Tibial nerve (tissue), 4 donors: ENCODE results near the gene DISP3. TPM values are rescaled to one million over a fixed set of nuclear protein-coding genes. Genes with fewer than 3 reads are reported as not detected.

Experiments used
- DNase-seq, 2 donors: peaks; one replicate each; pipeline ENCODE4 v3.0.0-alpha.2; 2019; ENCODE audit warnings: low spot score in 2 of 2
- H3K27ac ChIP-seq, 4 donors: fragments of 200-600 bp; sonication (generic) in 3 of 4; one replicate each; pipeline ENCODE4 v1.5.1; 2017 to 2019; ENCODE audit warnings: mild to moderate bottlenecking in 1 of 4
- H3K27me3 ChIP-seq, 2 donors: fragments of 200-600 bp; sonication (generic) in 1 of 2; one replicate each; pipeline versions ENCODE4 v1.5.1 to v1.6.0; 2017 to 2019
- H3K36me3 ChIP-seq, 3 donors: fragments of 200-600 bp; sonication (generic); one replicate each; pipeline ENCODE4 v1.5.1; 2018 to 2019
- H3K4me1 ChIP-seq, 4 donors: fragments of 200-600 bp; sonication (generic) in 3 of 4; one replicate each; pipeline ENCODE4 v1.5.1; 2017 to 2019
- H3K4me3 ChIP-seq, 4 donors: fragments of 200-600 bp; sonication (generic) in 3 of 4; one replicate each; pipeline ENCODE4 v1.5.1; 2017 to 2019; ENCODE audit warnings: mild to moderate bottlenecking in 1 of 4, moderate library complexity in 1 of 4
- H3K9me3 ChIP-seq, 4 donors: fragments of 200-600 bp; sonication (generic) in 3 of 4; one replicate each; pipeline ENCODE4 v1.5.1; 2017 to 2019
- CTCF ChIP-seq, 5 experiments: fragments of 200-600 bp in 3 of 5; fragments of 450-650 bp in 2 of 5; sonication (generic) in 3 of 5; IDR thresholded peaks; one replicate each; pipeline ENCODE4 v1.5.1; 2016 to 2019; ENCODE audit warnings: antibody characterized with exemption in 5 of 5, mild to moderate bottlenecking in 3 of 5, moderate library complexity in 2 of 5
- EP300 ChIP-seq, 2 donors: sonication (generic); formaldehyde crosslinking; IDR thresholded peaks; one replicate each; pipeline ENCODE4 v1.6.1; 2017; ENCODE audit warnings: antibody characterized with exemption in 2 of 2, mild to moderate bottlenecking in 1 of 2
- POLR2A ChIP-seq, 2 donors: fragments of 450-650 bp; IDR thresholded peaks; one replicate each; pipeline ENCODE4 v1.6.1; 2017; ENCODE audit warnings: antibody characterized with exemption in 2 of 2, mild to moderate bottlenecking in 2 of 2, moderate library complexity in 2 of 2
- WGBS, 2 donors: methylation state at CpG; one replicate each; pipeline ENCODE4 v1.1.5; 2018; 5-methylcytosine and 5-hydroxymethylcytosine counted together
- total RNA-seq, 4 donors: library from RNA; depleted of rRNA; stranded (reverse); fragments of >200 nt; gene quantifications; one replicate each; pipeline ENCODE4 v1.1.0, GENCODE V29; 2016

DISP3 gene
- total RNA-seq, 4 donors from 2014 or later, result 0.59 TPM; not detected in 3

- no peak overlapping the region for H3K27ac ChIP-seq
- H3K9me3 ChIP-seq, result no peaks in the 10 kb centered on the region
- no peak for TF ChIP-seq EP300 (IDR thresholded peaks at IDR 0.05)
- TF ChIP-seq CTCF (IDR thresholded peaks at IDR 0.05), result no peak
- no peak for TF ChIP-seq POLR2A (IDR thresholded peaks at IDR 0.05)
- H3K4me3 ChIP-seq, result no peak overlapping the region
- H3K36me3 ChIP-seq, result no peaks in the 10 kb centered on the region
- WGBS, 2 donors, result 56 to 59% methylated on average over 3 of the region's 3 CpGs
- H3K4me1 ChIP-seq, result no peaks in the 10 kb centered on the region
- no peak for DNase-seq
- H3K27me3 ChIP-seq, result peaks cover 0 to 28% of the 10 kb centered on the region in 2 donors
Observed at GRCh38 chr1:11472741-11473140, 6.2 kb upstream of the DISP3 start.

GRCh38 chr1:11473491-11474034 is 5.4 kb upstream of the DISP3 start:
- 43 to 52% methylated on average over 8 of the region's 8 CpGs for WGBS, 2 donors
- Histone ChIP-seq H3K9me3 (no peaks in the 10 kb centered on the region), H3K4me3 (no peak overlapping the region), H3K4me1 (peaks cover 0 to 4% (median 0%) of the 10 kb centered on the region in 4 donors), H3K27me3 (peaks cover 0 to 36% of the 10 kb centered on the region in 2 donors), H3K27ac (no peak overlapping the region), H3K36me3 (no peaks in the 10 kb centered on the region)
- DNase-seq, result no peak
- no peak for TF ChIP-seq POLR2A (IDR thresholded peaks at IDR 0.05)
- TF ChIP-seq CTCF (IDR thresholded peaks at IDR 0.05), result no peak
- no peak for TF ChIP-seq EP300 (IDR thresholded peaks at IDR 0.05)

GRCh38 chr1:11474826-11475225 is 4.1 kb upstream of the DISP3 start:
- no peak overlapping the region for H3K27ac ChIP-seq
- WGBS, 2 donors, result 70 to 82% methylated on average over 5 of the region's 5 CpGs
- DNase-seq, result no peak
- no peaks in the 10 kb centered on the region for H3K36me3 ChIP-seq
- H3K27me3 ChIP-seq, result peaks cover 0 to 43% of the 10 kb centered on the region in 2 donors
- TF ChIP-seq CTCF (IDR thresholded peaks at IDR 0.05), result no peak
- TF ChIP-seq EP300 (IDR thresholded peaks at IDR 0.05), result no peak
- no peak for TF ChIP-seq POLR2A (IDR thresholded peaks at IDR 0.05)
- H3K9me3 ChIP-seq, result no peaks in the 10 kb centered on the region
- H3K4me1 ChIP-seq, result peaks cover 0 to 16% (median 6%) of the 10 kb centered on the region in 4 donors
- H3K4me3 ChIP-seq, result no peak overlapping the region

GRCh38 chr1:11475748-11476147 is 3.2 kb upstream of the DISP3 start:
- no peak for DNase-seq
- Histone ChIP-seq H3K27ac (no peak overlapping the region), H3K4me3 (no peak overlapping the region), H3K36me3 (no peaks in the 10 kb centered on the region), H3K27me3 (peaks cover 0 to 52% of the 10 kb centered on the region in 2 donors), H3K4me1 (peaks cover 0 to 20% (median 6%) of the 10 kb centered on the region in 4 donors), H3K9me3 (no peaks in the 10 kb centered on the region)
- TF ChIP-seq CTCF (IDR thresholded peaks at IDR 0.05), result no peak
- no peak for TF ChIP-seq EP300 (IDR thresholded peaks at IDR 0.05)
- TF ChIP-seq POLR2A (IDR thresholded peaks at IDR 0.05), result no peak
- 78 to 86% methylated on average over 4 of the region's 4 CpGs for whole genome bisulfite sequencing, 2 donors

GRCh38 chr1:11479375-11479979 is 522 bp downstream of the DISP3 start:
- H3K4me1 ChIP-seq, result peaks cover 0 to 20% (median 6%) of the 10 kb centered on the region in 4 donors
- no peak overlapping the region for H3K27ac ChIP-seq
- H3K27me3 ChIP-seq, result peaks cover 0 to 87% of the 10 kb centered on the region in 2 donors
- WGBS, 2 donors, result 2% methylated on average over 19 of the region's 52 CpGs; no CpG with 5 or more reads in 1 of the 2 donors
- no peaks in the 10 kb centered on the region for H3K9me3 ChIP-seq
- TF ChIP-seq POLR2A (IDR thresholded peaks at IDR 0.05) (no peak), CTCF (IDR thresholded peaks at IDR 0.05) (no peak), EP300 (IDR thresholded peaks at IDR 0.05) (no peak)
- H3K4me3 ChIP-seq, result peak overlapping the region; percentile 1 to 47 (median 30)
- H3K36me3 ChIP-seq, result no peaks in the 10 kb centered on the region
- no peak for DNase-seq
